ENCODE results near the gene SH3RF2.

GRCh38 chr5:146007989-146008388, 71.6 kb downstream of the SH3RF2 start:
- TF ChIP-seq CTCF (IDR thresholded peaks at IDR 0.05) (no peak), EZH2 (IDR thresholded peaks at IDR 0.05; ENCODE audit: borderline replicate concordance, insufficient read depth, low read depth, low read length, poor library complexity, severe bottlenecking) (no peak)

Measured in B cell (primary cell).